Measurements from ENCODE around the gene SNAP47.

SNAP47 gene

GRCh38 chr1:227769936-227770494 lies 34.8 kb downstream of the SNAP47 start:
- DNase-seq, result no peak

- DNase-seq, result no peak
These were observed 35.6 kb downstream of the SNAP47 start for GRCh38 chr1:227770812-227771211.

- DNase-seq, result no peak
These were observed 36.1 kb downstream of the SNAP47 start for GRCh38 chr1:227771326-227771725.

GRCh38 chr1:227771771-227772170 lies 36.5 kb downstream of the SNAP47 start:
- no peak for DNase-seq

- no peak for DNase-seq
These were observed 38.3 kb downstream of the SNAP47 start for GRCh38 chr1:227773558-227773957.

GRCh38 chr1:227774051-227774731 lies 39.0 kb downstream of the SNAP47 start:
- DNase-seq, result no peak

- DNase-seq, result no peak
These were observed 39.8 kb downstream of the SNAP47 start for GRCh38 chr1:227774821-227775661.

- no peak for DNase-seq
These were observed 40.6 kb downstream of the SNAP47 start for GRCh38 chr1:227775841-227776240.

GRCh38 chr1:227776331-227776771 lies 41.1 kb downstream of the SNAP47 start:
- no peak for DNase-seq

- DNase-seq, result no peak
These were observed 41.9 kb downstream of the SNAP47 start for GRCh38 chr1:227777156-227777555.

GRCh38 chr1:227777646-227778045 lies 42.4 kb downstream of the SNAP47 start:
- no peak for DNase-seq

GRCh38 chr1:227778401-227778947 lies 43.2 kb downstream of the SNAP47 start:
- DNase-seq, result no peak

GRCh38 chr1:227779021-227779441 lies 43.8 kb downstream of the SNAP47 start:
- no peak for DNase-seq

GRCh38 chr1:227779685-227780084 lies 44.5 kb downstream of the SNAP47 start:
- DNase-seq, result no peak

- DNase-seq, result no peak
These were observed 45.1 kb downstream of the SNAP47 start for GRCh38 chr1:227780101-227781044.

- DNase-seq, result no peak
These were observed 46.2 kb downstream of the SNAP47 start for GRCh38 chr1:227781314-227781930.

GRCh38 chr1:227782226-227782625 lies 47.0 kb downstream of the SNAP47 start:
- no peak for DNase-seq

GRCh38 chr1:227785094-227785804 lies 50.0 kb downstream of the SNAP47 start:
- DNase-seq, result no peak

- no peak for DNase-seq
These were observed 50.8 kb downstream of the SNAP47 start for GRCh38 chr1:227785805-227786671.
